PC-3 (cell line): ENCODE data around the gene BMPR1A. TPM values are rescaled to one million over a fixed set of nuclear protein-coding genes. Genes with fewer than 3 reads are reported as not detected.

Experiments
- ATAC-seq: fragments of 200-7000 bp; cut with Tn5 transposase; 2 replicates; pipeline ENCODE4 v1.9.1; 2020; ENCODE audit warnings: mild to moderate bottlenecking, moderate library complexity
- BruUV-seq: library from RNA; stranded (reverse); fragments of 400-500 nt; replicated peaks from 2 replicates; lab custom pipeline; 2021; lab: Mats Ljungman, UMichigan
- CTCF ChIA-PET: fragments of 300-600 bp; sonication (Branson Sonifier 250); formaldehyde crosslinking; loops from one replicate; lab custom pipeline; 2022; ENCODE audit warnings: antibody characterized with exemption; lab: Charles Lee
- POLR2A ChIA-PET: fragments of 300-600 bp; sonication (Branson Sonifier 250); formaldehyde crosslinking; loops from one replicate; lab custom pipeline; 2022; ENCODE audit warnings: antibody characterized with exemption; ENCODE audit not compliant: unreplicated experiment; lab: Charles Lee
- DNase-seq: peaks from one replicate; pipeline ENCODE4 v3.0.0-alpha.2; 2015
- H2AFZ ChIP-seq: fragments of 300-600 bp; sonication (generic); 2 replicates; pipeline ENCODE4 v1.6.0; 2016; ENCODE audit warnings: antibody characterized with exemption, low read length
- H3F3A ChIP-seq: fragments of 300-600 bp; sonication (generic); one replicate; pipeline ENCODE4 v1.6.0; 2017; ENCODE audit warnings: antibody characterized with exemption, low read length, control low read depth, mild to moderate bottlenecking; ENCODE audit not compliant: unreplicated experiment
- H3K27ac ChIP-seq: fragments of 300-600 bp; sonication (generic); 2 replicates; pipeline ENCODE4 v1.5.1; 2016; ENCODE audit warnings: mild to moderate bottlenecking, low read length
- H3K27me3 ChIP-seq: fragments of 300-600 bp; sonication (generic); 2 replicates; pipeline ENCODE4 v1.6.1; 2016; ENCODE audit warnings: low read length, mixed read lengths
- H3K36me3 ChIP-seq: fragments of 300-600 bp; sonication (generic); 2 replicates; pipeline ENCODE4 v1.6.1; 2016; ENCODE audit warnings: low read depth, mixed run types, low read length, mixed read lengths
- H3K4me1 ChIP-seq: fragments of 300-600 bp; sonication (generic); 2 replicates; pipeline ENCODE4 v1.5.1; 2016; ENCODE audit warnings: low read length; ENCODE audit not compliant: insufficient read depth
- H3K4me2 ChIP-seq: fragments of 300-600 bp; sonication (generic); 2 replicates; pipeline ENCODE4 v1.6.0; 2016; ENCODE audit warnings: low read length
- H3K4me3 ChIP-seq: fragments of 300-600 bp; sonication (generic); 2 replicates; pipeline ENCODE4 v1.5.1; 2016; ENCODE audit warnings: mild to moderate bottlenecking, low read length, mixed read lengths
- H3K79me2 ChIP-seq: fragments of 300-600 bp; sonication (generic); 2 replicates; pipeline ENCODE4 v1.6.1; 2017; ENCODE audit warnings: low read length, mixed read lengths
- H3K9ac ChIP-seq: fragments of 300-600 bp; sonication (generic); 2 replicates; pipeline ENCODE4 v1.6.0; 2016; ENCODE audit warnings: mild to moderate bottlenecking, low read length
- H3K9me2 ChIP-seq: fragments of 300-600 bp; sonication (generic); replicated peaks from 2 replicates; pipeline ENCODE4 v1.6.1; 2016; ENCODE audit warnings: mixed run types, low read length, mixed read lengths
- H3K9me3 ChIP-seq: fragments of 300-600 bp; sonication (generic); 2 replicates; pipeline ENCODE4 v1.6.1; 2016; ENCODE audit warnings: low read length, mixed read lengths
- H4K20me1 ChIP-seq: fragments of 300-600 bp; sonication (generic); 2 replicates; pipeline ENCODE4 v1.6.1; 2016; ENCODE audit warnings: low read length, mixed read lengths
- EZH2 ChIP-seq: fragments of 300-600 bp; sonication (generic); IDR thresholded peaks from one replicate; pipeline ENCODE4 v1.6.1; 2017; ENCODE audit warnings: antibody characterized with exemption, mild to moderate bottlenecking, low read length; ENCODE audit not compliant: unreplicated experiment
- EZH2phosphoT487 ChIP-seq: fragments of 300-600 bp; sonication (generic); IDR thresholded peaks from 2 replicates; pipeline ENCODE4 v1.6.1; 2018; ENCODE audit warnings: mild to moderate bottlenecking, antibody characterized with exemption, low read length, borderline replicate concordance
- intact Hi-C: fragments of 100-400 bp; cut with micrococcal nuclease; formaldehyde crosslinking; loops from 2 replicates; pipeline ENCODE4 v1.9.0; 2023
- total RNA-seq: library from RNA; depleted of rRNA; stranded (reverse); fragments of >200 nt; gene quantifications from 2 replicates; pipeline ENCODE4 v1.2.3, GENCODE V29; 2014
- TF ChIP-seq, protein P1 (sequence below): fragments of 300-600 bp; sonication (generic); conservative IDR thresholded peaks from 2 replicates; pipeline ENCODE4 v1.5.1; 2017; ENCODE audit warnings: antibody characterized with exemption, low read depth, mild to moderate bottlenecking, low read length

Gene BMPR1A
- total RNA-seq, 1 experiment from 2014 or later = 14.5 TPM

DNA sequence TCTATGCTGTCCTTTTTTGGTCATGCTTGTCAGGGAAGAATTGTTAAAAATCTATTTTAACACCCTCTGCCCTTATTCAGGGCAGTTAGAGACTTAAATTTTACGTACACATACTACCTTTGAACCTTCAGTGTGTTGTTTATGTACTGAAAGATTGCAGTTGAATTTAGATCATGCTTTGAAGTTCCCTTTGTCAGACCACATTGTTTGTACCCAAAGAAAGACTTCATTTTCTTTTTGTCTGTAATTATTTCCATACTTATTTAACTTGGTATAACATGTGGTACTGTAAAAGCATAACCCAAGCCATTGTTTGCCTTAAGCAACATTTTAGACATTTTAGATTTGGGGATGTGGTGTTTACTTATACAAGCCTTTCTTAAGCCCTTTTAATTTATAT, 104.9 kb downstream of the BMPR1A start:
- no peak for TF ChIP-seq EZH2
- TF ChIP-seq, protein P1, sequence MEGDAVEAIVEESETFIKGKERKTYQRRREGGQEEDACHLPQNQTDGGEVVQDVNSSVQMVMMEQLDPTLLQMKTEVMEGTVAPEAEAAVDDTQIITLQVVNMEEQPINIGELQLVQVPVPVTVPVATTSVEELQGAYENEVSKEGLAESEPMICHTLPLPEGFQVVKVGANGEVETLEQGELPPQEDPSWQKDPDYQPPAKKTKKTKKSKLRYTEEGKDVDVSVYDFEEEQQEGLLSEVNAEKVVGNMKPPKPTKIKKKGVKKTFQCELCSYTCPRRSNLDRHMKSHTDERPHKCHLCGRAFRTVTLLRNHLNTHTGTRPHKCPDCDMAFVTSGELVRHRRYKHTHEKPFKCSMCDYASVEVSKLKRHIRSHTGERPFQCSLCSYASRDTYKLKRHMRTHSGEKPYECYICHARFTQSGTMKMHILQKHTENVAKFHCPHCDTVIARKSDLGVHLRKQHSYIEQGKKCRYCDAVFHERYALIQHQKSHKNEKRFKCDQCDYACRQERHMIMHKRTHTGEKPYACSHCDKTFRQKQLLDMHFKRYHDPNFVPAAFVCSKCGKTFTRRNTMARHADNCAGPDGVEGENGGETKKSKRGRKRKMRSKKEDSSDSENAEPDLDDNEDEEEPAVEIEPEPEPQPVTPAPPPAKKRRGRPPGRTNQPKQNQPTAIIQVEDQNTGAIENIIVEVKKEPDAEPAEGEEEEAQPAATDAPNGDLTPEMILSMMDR = no peak
- TF ChIP-seq EZH2phosphoT487 = no peak
- no peaks in the 10 kb centered on the region for H3K36me3 ChIP-seq
- CTCF ChIA-PET = no interaction called here
- no peak overlapping the region for H3K27ac ChIP-seq
- BruUV-seq = no TSS peak
- H3K79me2 ChIP-seq = no peaks in the 10 kb centered on the region
- no peak overlapping the region for H2AFZ ChIP-seq
- H3K27me3 ChIP-seq = no peaks in the 10 kb centered on the region
- no peak overlapping the region for H3K4me2 ChIP-seq
- peaks cover 14% of the 10 kb centered on the region for H3K4me1 ChIP-seq
- no peak overlapping the region for H3K4me3 ChIP-seq
- no peaks in the 10 kb centered on the region for H3F3A ChIP-seq
- ATAC-seq (no peak), DNase-seq (no peak)
- no peak overlapping the region for H3K9ac ChIP-seq
- intact Hi-C loops = no loop called here
- POLR2A ChIA-PET = no interaction called here
- H3K9me3 ChIP-seq = no peaks in the 10 kb centered on the region
- H3K9me2 ChIP-seq = no peaks in the 10 kb centered on the region
- no peaks in the 10 kb centered on the region for H4K20me1 ChIP-seq

DNA sequence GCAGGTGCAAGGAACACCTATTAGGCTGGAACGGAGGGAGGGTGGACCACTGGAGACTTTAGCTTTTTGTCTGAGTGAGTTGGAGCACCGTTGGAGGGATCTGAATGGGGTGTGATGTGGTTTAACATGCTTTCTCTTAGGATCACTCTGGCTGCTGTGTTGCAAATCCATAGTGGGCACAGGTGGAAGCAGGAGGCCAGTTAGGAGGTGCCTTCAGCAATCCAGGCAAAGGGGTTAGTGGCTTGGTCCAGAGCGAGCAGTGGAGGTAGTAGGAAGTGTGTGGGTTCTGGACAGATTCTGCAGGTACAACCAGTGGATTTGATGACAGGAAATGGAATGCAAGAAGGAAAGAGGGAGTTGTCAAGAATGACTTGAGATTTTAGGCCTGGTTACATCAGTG, 106.0 kb downstream of the BMPR1A start:
- POLR2A ChIA-PET = interaction anchor here (0.7 kb wide), 1 partner anchor 28 kb away, joined by 12 read pairs; no protein-coding TSS in a partner anchor

More for the DNA sequence above, 106.0 kb downstream of the BMPR1A start:
- no peak for ATAC-seq
- no peaks in the 10 kb centered on the region for H3F3A ChIP-seq
- no peaks in the 10 kb centered on the region for H3K36me3 ChIP-seq
- DNase-seq = no peak
- CTCF ChIA-PET = no interaction called here
- no peaks in the 10 kb centered on the region for H3K79me2 ChIP-seq
- no peak overlapping the region for H3K27ac ChIP-seq
- no peak for TF ChIP-seq EZH2
- TF ChIP-seq EZH2phosphoT487 = no peak
- TF ChIP-seq, protein P1 = no peak
- H3K9me2 ChIP-seq = no peaks in the 10 kb centered on the region
- no TSS peak for BruUV-seq
- no peak overlapping the region for H3K4me2 ChIP-seq
- peaks cover 10% of the 10 kb centered on the region for H3K4me1 ChIP-seq
- no peaks in the 10 kb centered on the region for H4K20me1 ChIP-seq
- H2AFZ ChIP-seq = no peak overlapping the region
- H3K9me3 ChIP-seq = no peaks in the 10 kb centered on the region
- intact Hi-C loops = no loop called here
- no peak overlapping the region for H3K9ac ChIP-seq
- no peaks in the 10 kb centered on the region for H3K27me3 ChIP-seq
- no peak overlapping the region for H3K4me3 ChIP-seq
